Measurements from ENCODE around the gene CCDC57.

CCDC57 gene

GRCh38 chr17:82237746-82238471, 25.3 kb upstream of the CCDC57 start:
- Histone ChIP-seq H3K4me1 (ENCODE audit: control insufficient read depth, insufficient read depth, low read length) (no peaks in the 10 kb centered on the region), H3K9ac (ENCODE audit: low read depth, low read length) (no peak overlapping the region), H3K27me3 (ENCODE audit: control insufficient read depth, insufficient read depth, low read length) (no peaks in the 10 kb centered on the region), H3K36me3 (ENCODE audit: control insufficient read depth, insufficient read depth, low read length) (peaks cover 25% of the 10 kb centered on the region), H3K4me3 (ENCODE audit: low read depth, low read length) (no peak overlapping the region), H3K9me3 (ENCODE audit: control insufficient read depth, insufficient read depth, low read length) (no peaks in the 10 kb centered on the region)

- H3K4me3 ChIP-seq (ENCODE audit: low read depth, low read length), result no peak overlapping the region
- H3K9ac ChIP-seq (ENCODE audit: low read depth, low read length), result no peak overlapping the region
- H3K4me1 ChIP-seq (ENCODE audit: control insufficient read depth, insufficient read depth, low read length), result no peaks in the 10 kb centered on the region
- H3K36me3 ChIP-seq (ENCODE audit: control insufficient read depth, insufficient read depth, low read length), result peaks cover 25% of the 10 kb centered on the region
- H3K9me3 ChIP-seq (ENCODE audit: control insufficient read depth, insufficient read depth, low read length), result no peaks in the 10 kb centered on the region
- no peaks in the 10 kb centered on the region for H3K27me3 ChIP-seq (ENCODE audit: control insufficient read depth, insufficient read depth, low read length)
Measured at GRCh38 chr17:82237083-82237745, 24.6 kb upstream of the CCDC57 start.

GRCh38 chr17:82236142-82236971, 23.7 kb upstream of the CCDC57 start:
- Histone ChIP-seq H3K27me3 (ENCODE audit: control insufficient read depth, insufficient read depth, low read length) (no peaks in the 10 kb centered on the region), H3K4me1 (ENCODE audit: control insufficient read depth, insufficient read depth, low read length) (no peaks in the 10 kb centered on the region), H3K4me3 (ENCODE audit: low read depth, low read length) (no peak overlapping the region), H3K36me3 (ENCODE audit: control insufficient read depth, insufficient read depth, low read length) (peaks cover 22% of the 10 kb centered on the region), H3K9me3 (ENCODE audit: control insufficient read depth, insufficient read depth, low read length) (no peaks in the 10 kb centered on the region), H3K9ac (ENCODE audit: low read depth, low read length) (no peak overlapping the region)

- no peaks in the 10 kb centered on the region for H3K27me3 ChIP-seq (ENCODE audit: control insufficient read depth, insufficient read depth, low read length)
- no peaks in the 10 kb centered on the region for H3K4me1 ChIP-seq (ENCODE audit: control insufficient read depth, insufficient read depth, low read length)
- no peak overlapping the region for H3K4me3 ChIP-seq (ENCODE audit: low read depth, low read length)
- no peak overlapping the region for H3K9ac ChIP-seq (ENCODE audit: low read depth, low read length)
- H3K36me3 ChIP-seq (ENCODE audit: control insufficient read depth, insufficient read depth, low read length), result peaks cover 19% of the 10 kb centered on the region
- H3K9me3 ChIP-seq (ENCODE audit: control insufficient read depth, insufficient read depth, low read length), result no peaks in the 10 kb centered on the region
Measured at GRCh38 chr17:82235775-82236141, 23.1 kb upstream of the CCDC57 start.

- H3K4me3 ChIP-seq (ENCODE audit: low read depth, low read length), result no peak overlapping the region
- H3K36me3 ChIP-seq (ENCODE audit: control insufficient read depth, insufficient read depth, low read length), result peaks cover 15% of the 10 kb centered on the region
- H3K27me3 ChIP-seq (ENCODE audit: control insufficient read depth, insufficient read depth, low read length), result peaks cover 2% of the 10 kb centered on the region
- H3K9ac ChIP-seq (ENCODE audit: low read depth, low read length), result no peak overlapping the region
- H3K9me3 ChIP-seq (ENCODE audit: control insufficient read depth, insufficient read depth, low read length), result no peaks in the 10 kb centered on the region
- no peaks in the 10 kb centered on the region for H3K4me1 ChIP-seq (ENCODE audit: control insufficient read depth, insufficient read depth, low read length)
Measured at GRCh38 chr17:82235056-82235774, 22.6 kb upstream of the CCDC57 start.

GRCh38 chr17:82234211-82235055, 21.8 kb upstream of the CCDC57 start:
- no peak overlapping the region for H3K9ac ChIP-seq (ENCODE audit: low read depth, low read length)
- no peak overlapping the region for H3K4me3 ChIP-seq (ENCODE audit: low read depth, low read length)

GRCh38 chr17:82232876-82233785, 20.5 kb upstream of the CCDC57 start:
- Histone ChIP-seq H3K9me3 (ENCODE audit: control insufficient read depth, insufficient read depth, low read length) (no peaks in the 10 kb centered on the region), H3K27me3 (ENCODE audit: control insufficient read depth, insufficient read depth, low read length) (peaks cover 11% of the 10 kb centered on the region), H3K36me3 (ENCODE audit: control insufficient read depth, insufficient read depth, low read length) (peaks cover 8% of the 10 kb centered on the region), H3K9ac (ENCODE audit: low read depth, low read length) (no peak overlapping the region), H3K4me3 (ENCODE audit: low read depth, low read length) (no peak overlapping the region), H3K4me1 (ENCODE audit: control insufficient read depth, insufficient read depth, low read length) (no peaks in the 10 kb centered on the region)

More at GRCh38 chr17:82234211-82235055, 21.8 kb upstream of the CCDC57 start:
- peaks cover 10% of the 10 kb centered on the region for H3K27me3 ChIP-seq (ENCODE audit: control insufficient read depth, insufficient read depth, low read length)
- H3K36me3 ChIP-seq (ENCODE audit: control insufficient read depth, insufficient read depth, low read length), result peaks cover 14% of the 10 kb centered on the region
- H3K9me3 ChIP-seq (ENCODE audit: control insufficient read depth, insufficient read depth, low read length), result no peaks in the 10 kb centered on the region
- no peaks in the 10 kb centered on the region for H3K4me1 ChIP-seq (ENCODE audit: control insufficient read depth, insufficient read depth, low read length)

GRCh38 chr17:82232322-82232820, 19.7 kb upstream of the CCDC57 start:
- Histone ChIP-seq H3K36me3 (ENCODE audit: control insufficient read depth, insufficient read depth, low read length) (peaks cover 5% of the 10 kb centered on the region), H3K4me1 (ENCODE audit: control insufficient read depth, insufficient read depth, low read length) (no peaks in the 10 kb centered on the region), H3K9ac (ENCODE audit: low read depth, low read length) (no peak overlapping the region), H3K27me3 (ENCODE audit: control insufficient read depth, insufficient read depth, low read length) (peaks cover 16% of the 10 kb centered on the region), H3K4me3 (ENCODE audit: low read depth, low read length) (peak overlapping the region; percentile 53), H3K9me3 (ENCODE audit: control insufficient read depth, insufficient read depth, low read length) (no peaks in the 10 kb centered on the region)

GRCh38 chr17:82231562-82232321, 19.1 kb upstream of the CCDC57 start:
- H3K4me1 ChIP-seq (ENCODE audit: control insufficient read depth, insufficient read depth, low read length), result no peaks in the 10 kb centered on the region
- H3K36me3 ChIP-seq (ENCODE audit: control insufficient read depth, insufficient read depth, low read length), result peaks cover 3% of the 10 kb centered on the region
- no peak overlapping the region for H3K9ac ChIP-seq (ENCODE audit: low read depth, low read length)
- H3K9me3 ChIP-seq (ENCODE audit: control insufficient read depth, insufficient read depth, low read length), result no peaks in the 10 kb centered on the region
- H3K4me3 ChIP-seq (ENCODE audit: low read depth, low read length), result peak overlapping the region; percentile 53
- peaks cover 16% of the 10 kb centered on the region for H3K27me3 ChIP-seq (ENCODE audit: control insufficient read depth, insufficient read depth, low read length)

GRCh38 chr17:82231312-82231561, 18.6 kb upstream of the CCDC57 start:
- H3K27me3 ChIP-seq (ENCODE audit: control insufficient read depth, insufficient read depth, low read length), result peaks cover 16% of the 10 kb centered on the region
- no peaks in the 10 kb centered on the region for H3K9me3 ChIP-seq (ENCODE audit: control insufficient read depth, insufficient read depth, low read length)
- no peaks in the 10 kb centered on the region for H3K4me1 ChIP-seq (ENCODE audit: control insufficient read depth, insufficient read depth, low read length)
- H3K36me3 ChIP-seq (ENCODE audit: control insufficient read depth, insufficient read depth, low read length), result peaks cover 3% of the 10 kb centered on the region
- H3K4me3 ChIP-seq (ENCODE audit: low read depth, low read length), result peak overlapping the region; percentile 53
- no peak overlapping the region for H3K9ac ChIP-seq (ENCODE audit: low read depth, low read length)
